ENCODE measurements around the gene TRIAP1.
"Not testable (repeated sequence)": the region's sequence is repeated elsewhere in the genome, so short reads cannot be mapped to it uniquely, and the experiment has no call there.

Gene TRIAP1
- total RNA-seq: 20.9 to 21.7 reads per million in 2 donors

DNA sequence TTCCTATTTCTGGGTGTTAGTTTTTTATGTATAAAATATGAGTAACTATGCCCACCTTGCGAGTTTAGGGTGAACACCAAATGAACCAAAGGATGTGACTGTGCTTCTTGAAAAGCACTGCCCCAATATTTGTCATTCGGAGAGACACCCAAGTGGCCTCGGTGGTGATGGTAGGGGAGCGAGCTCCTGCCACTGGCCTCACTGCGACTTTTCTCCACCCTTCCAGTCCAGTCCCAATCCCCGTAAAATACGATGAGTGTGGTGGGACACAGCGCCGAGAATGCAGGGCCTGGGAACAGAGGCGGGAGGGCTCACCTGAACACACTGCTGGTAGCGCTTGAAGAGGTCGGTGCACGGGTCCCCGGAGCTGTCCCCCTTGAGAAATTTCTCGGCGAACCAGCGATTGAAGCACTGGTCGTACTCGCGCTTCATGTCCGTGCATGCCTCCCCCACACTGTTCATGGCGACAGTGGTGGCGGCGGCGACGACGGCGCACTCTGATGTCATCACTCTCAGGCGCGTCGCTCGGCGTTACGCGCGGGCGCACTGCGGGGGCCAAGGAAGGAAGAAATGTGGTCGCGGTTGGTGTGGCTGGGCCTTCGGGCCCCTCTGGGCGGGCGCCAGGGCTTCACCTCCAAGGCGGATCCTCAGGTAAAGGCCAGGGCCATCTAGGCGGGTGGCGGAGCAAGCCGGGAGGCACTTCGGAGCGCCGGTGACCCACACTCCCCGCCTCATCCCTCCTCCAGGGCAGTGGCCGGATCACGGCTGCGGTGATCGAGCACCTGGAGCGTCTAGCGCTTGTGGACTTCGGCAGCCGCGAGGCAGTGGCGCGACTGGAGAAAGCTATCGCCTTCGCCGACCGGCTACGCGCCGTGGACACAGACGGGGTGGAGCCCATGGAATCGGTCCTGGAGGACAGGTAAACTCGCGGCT is at the start of gene TRIAP1, which contains the start of gene GATC:
TSS of gene TRIAP1 (minus strand) at position 474 of the 933 bp plus-strand sequence. CDS start at position 462, 12 bp downstream.
TSS of gene GATC (plus strand) at position 534 of the 933 bp plus-strand sequence. CDS start at position 571, 37 bp downstream.
- peak; percentile 76 for DNase-seq

DNA sequence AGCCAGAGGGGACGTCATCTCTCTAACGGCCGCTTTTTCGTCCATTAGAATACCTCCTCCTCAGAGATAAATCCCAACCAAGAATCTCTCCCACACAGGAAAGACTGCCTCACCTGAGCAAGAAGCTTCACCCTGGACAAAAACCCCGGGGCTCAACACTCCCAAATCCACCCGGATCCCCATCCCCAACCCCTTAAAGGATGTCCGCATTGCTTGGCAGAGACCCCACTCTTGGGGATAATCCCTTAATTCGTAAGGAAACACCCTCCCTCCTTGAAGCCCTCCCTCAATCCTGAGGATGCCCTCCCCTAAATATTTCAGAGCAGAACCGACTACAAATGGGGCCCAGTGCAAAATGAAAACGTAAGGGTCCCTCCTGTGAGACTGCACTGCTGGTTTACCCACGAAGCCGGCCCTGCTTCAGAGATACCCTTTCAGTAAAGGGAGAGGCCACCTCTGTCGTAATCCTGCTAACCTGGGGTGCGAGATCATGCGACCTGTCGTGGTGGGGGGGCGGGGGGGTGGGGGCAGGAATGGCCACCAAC is 49.1 kb upstream of the TRIAP1 start:
- DNase-seq: no peak

DNA sequence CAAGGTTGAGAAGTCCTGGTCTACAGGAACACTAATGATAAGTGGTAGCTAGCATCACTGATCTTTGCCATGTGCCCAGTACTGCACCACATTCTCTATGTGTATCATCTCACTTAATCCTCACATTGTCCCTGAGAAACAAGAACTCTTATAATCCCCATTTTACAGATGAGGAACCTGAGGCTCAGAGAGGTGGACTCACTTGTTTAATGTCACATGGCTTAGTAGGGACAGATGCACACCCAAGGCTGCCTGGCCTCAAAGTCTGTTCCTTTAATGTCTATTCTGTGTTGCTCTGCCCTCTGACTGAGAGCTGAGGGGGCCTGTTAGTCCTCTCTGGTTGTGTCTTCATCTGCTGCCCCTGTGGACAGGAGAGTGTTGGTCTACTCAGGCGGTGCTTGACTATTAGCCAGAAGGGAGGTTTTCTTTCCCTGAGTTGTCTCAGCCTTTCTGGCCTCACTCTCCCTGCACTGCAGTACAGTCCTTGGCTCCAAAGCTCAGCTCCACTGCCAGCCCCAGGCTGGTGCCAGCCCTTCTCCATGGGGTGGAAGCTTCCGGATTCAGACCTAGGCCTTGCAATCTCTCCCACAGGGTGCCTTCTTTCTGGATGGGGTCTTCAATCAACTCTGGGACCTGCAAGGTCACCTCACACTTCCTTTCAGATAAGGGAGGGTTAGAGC is 44.8 kb upstream of the TRIAP1 start:
- no peak for DNase-seq

DNA sequence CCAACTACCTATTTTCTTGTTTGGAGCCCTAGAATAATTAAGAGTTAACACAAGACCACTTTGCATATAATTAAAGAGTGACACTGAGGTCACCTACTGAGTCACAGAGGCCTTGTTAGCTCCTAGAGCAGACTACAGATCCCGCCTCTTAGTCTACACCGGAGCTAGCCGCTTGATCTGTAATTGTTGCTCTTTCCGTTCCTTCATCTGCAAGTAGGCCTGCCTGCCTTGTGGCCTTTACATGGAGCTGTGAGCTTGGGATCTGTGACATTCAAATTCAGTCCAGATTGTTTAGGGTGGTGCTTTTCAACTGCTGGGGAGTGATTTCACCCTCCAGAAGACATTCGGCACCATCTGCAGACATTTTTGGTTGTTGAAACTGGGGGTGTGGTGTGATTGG is 44.1 kb upstream of the TRIAP1 start:
- no peak for DNase-seq

DNA sequence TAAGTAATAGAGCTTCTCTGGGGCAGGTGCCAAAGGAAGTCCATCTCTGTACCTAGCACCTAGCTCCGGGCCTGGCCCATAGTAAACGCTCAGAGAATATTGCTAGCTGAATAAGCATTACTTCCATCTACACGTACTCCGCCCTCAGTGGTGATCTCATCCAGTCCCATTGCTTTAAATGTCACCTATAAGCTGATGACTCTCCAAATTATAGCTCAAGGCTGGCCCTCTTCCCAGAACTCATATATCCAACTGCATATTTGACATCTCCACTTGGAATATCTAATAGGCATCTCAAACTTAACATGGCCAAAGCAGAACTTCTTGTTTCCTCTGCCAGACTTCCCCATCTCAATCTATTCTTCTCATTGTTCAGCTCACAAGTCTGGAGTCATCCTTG is 42.8 kb upstream of the TRIAP1 start:
- no peak for DNase-seq

DNA sequence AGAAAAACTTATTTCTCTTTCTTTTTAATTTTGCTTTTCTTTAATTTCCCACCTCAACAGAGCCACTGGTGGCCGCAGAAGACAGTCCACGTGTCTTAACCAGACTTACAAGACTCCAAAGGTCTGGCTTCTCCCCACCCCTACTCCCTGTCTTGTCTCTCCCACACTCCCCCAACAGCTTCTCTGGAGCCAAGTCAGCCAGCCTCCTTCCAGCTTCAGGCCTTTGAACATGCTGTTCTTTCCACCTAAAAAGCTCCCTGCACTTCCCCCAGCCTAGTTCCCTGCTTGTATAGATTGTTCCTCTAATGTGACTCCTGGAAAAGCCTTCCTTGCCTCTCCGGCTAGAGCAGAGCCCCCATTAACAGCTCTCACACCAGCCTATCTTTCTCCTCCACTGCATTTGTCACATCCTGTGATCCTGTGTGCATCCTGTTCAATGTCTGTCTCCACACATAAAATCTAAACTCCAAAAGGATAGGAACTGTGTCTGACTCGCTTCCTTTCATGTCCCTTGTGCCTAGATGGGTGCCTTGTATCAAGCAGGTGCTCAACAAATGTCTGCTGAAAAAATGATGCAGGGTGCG is 42.0 kb upstream of the TRIAP1 start:
- DNase-seq: no peak

DNA sequence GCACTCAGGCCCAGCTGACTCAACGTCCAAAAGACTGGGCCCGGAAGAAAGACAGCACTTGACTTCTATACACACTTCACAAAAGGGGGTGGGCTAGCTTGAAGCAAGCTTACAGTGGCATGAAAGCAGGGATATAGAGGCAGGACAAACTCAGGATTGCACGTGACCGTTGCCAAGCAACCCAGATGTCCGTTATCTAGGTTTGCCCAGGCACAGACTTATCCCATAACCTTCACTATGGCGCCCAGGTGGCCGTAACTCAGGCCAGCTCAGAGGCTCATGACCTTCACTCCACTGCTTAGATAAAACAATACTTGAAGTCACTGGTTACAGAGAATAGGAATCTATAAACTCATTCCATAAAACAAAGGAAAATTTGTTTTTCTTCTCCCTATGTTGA is 41.4 kb upstream of the TRIAP1 start:
- not testable (repeated sequence) for DNase-seq

DNA sequence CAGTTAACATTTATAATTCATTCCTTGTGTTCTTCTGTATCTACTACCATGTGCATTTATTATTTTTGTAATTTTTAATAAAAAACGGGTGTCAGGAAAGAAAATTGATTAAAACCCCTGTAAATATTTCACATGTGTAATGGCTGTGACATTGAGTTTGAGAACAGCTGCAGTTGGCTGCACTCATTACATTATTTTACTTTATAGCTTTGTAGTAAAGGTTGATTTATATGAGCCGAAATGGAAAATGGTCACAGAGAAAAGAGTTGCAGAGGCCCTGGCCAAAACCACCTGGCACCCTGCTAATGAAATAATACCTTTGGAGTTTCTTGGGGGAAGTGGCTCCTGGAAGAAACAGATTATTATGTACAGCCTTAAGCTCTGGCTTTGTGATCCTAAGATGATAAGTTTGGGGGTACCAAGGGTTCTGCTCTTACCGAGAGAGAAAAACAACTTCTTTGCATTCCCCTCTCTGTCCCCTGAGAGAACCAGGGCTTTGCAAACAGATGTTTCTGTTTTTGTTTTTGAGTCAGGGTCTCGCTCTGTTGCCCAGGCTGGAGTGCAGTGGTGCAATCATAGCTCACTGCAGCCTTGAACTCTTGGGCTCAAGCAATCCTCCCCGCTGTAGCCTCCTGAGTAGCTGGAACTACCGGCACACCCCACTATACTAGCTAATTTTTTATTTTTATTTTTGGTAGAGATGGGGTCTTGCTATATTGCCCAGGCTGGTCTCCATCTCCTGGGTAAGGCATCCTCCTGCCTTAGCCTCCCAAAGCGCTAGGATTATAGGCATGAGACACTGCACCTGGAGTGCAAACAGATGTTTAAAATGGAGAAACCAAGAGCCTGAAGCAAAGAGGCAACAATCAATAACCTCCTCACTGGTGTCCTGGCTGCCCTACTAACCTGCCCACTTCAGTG is 40.0 kb upstream of the TRIAP1 start:
- no peak for DNase-seq

DNA sequence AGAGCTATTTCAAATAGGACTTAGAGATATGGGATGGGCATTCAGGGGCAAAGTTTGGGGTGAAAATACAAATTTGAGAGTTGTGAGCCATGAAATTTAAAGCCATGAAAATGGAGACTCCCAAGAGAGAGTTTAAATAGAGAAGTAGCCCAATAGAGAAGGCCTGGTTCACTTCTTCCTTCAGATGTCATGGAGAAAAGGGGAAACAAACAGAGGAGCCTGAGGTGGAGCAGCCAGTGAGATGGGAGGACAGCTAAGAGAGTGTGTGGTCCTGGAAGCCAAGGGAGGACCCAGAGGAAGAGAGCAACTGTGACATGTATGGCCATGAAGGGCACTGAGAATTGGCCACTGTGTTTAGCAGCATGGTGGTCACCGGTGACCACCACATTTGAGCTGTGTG is 37.4 kb upstream of the TRIAP1 start:
- DNase-seq: no peak

DNA sequence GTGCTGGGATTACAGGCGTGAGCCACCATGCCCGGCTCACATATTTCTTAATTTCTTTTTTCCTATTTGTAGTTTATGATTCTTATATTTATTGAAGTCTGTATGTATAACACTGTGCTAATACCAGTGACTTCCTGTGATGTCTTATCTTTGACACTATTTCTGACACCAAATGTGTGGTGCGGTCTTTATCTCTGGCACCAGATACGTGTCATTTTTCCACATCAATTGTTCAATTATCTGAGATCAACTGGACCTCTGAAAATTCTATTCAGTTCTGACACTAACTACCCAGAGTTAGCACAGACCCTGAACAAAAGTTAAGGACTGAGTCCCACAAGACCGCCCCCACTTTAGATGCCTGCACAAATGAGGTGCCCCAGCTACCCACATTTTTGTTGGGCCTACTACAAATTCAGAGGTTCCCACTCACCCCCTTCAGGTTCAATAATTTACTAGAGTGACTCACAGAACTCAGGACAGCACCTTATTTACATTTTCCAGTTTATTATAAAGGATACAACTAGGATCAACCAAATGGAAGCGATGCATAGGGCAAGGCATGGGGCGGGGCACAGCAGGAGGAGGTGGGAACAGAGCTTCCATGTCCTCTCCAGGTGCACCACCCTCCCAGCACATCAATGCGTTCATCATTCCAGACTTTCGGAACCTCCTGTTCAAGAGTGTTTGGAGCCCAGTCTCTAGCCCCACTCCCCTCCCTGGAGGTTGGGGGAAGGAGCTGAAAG is 35.0 kb upstream of the TRIAP1 start:
- DNase-seq: no peak

DNA sequence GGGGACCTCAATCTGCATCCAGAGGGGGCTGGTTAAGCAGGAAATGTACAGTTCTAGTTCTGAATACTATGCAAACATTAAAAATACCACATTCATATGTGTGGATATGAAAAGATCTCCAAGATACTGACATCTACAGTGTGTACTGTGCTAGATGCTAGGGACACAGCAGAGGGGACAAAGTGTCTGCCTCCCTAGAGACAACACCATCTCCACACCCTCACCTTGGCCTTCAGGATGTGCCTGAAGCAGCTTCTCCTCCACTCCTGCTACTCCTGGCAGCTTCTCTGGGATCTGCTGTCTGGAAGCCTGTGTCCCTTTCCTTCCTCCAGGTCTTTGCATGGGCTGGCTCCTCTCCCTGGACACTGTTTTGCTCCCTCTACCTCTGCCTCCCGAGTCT is 34.0 kb upstream of the TRIAP1 start:
- no peak for DNase-seq

DNA sequence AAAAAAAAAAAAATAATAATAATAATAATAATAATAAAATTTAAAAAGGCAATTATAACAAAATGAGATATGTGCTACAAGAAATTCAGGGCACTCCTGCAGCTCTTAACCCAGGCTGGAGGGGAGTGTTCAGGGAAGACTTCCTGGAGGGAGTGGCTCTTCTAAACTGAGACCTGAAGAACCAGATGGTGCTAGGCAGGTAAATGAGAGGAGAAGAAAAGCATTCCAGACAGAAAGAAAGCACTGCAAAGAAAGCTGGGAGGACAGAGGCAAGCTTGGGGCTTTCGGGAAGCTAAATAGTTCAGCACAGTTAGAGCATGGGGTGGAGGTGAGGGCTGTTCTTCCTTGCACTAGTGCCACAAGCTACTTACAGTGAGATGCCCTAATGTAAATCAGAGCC is 33.3 kb upstream of the TRIAP1 start:
- DNase-seq: no peak

DNA sequence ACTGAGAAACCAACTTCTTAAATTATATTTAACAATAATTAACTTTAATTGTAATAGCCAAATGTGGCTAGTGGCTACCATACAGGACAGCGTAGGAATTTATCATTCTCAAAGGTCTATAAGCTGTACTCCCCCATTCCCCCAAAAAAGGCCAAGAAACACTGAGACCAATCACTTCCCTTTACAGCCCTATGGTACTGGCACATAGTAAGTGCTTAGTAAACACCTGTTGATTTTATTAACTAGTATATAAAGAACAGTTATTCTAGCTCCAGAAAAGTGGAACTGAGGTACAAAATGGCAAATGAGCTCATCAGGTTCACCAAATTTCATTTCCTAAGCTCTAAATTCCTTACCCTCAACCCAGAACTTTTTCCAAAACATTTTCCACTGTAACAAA is 29.5 kb upstream of the TRIAP1 start:
- DNase-seq: no peak

DNA sequence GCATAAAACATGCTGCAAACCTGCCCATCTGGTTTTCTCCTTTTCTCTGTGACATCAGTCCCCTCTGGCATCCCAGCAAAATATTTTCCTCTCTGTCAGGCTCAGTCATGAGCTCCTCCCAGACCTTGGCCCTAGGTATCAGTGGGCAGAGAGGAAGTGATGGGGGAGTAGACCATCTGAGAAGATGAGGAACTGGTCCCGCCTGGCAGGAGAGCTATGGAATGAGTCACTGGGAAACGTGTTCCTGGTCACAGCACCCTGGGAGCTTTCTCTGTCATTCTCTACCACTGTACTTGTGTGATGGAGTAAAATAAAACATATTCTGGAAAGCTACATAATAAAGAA is 28.4 kb upstream of the TRIAP1 start:
- DNase-seq: no peak

DNA sequence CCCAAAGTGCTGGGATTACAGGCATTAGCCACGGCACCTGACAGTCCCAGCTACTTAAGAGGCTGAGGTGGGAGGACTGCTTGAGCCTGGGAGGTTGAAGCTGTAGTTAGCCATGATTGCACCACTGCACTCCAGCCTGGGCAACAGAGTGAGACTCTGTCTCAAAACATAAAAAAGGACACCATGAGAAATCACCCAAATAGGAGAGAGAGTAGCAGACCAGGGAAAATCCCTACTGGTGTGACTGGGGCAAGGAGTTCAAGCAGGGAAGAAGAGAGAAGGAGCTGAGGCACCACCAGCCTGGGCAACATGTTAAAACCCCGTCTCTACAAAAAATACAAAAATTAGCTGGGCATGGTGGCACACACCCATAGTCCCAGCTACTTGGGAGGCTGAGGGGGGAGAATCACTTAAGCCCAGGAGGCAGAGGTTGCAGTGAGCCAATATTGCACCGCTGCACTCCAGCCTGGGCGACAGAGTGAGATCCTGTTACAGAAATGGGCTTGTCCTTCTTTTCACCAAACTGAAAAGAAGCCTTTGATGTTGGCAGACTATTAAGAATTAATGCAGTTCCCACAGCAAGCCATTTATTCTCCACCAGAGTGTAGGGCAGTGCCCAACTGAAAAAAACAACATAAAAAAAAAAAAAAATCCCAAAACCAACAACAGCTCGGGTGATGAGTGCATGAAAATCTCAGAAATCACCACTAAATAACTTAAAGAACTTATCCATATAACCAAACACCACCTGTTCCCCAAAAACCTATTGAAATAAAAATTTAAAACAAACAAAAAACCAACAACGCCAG is 27.8 kb upstream of the TRIAP1 start:
- no peak for DNase-seq

DNA sequence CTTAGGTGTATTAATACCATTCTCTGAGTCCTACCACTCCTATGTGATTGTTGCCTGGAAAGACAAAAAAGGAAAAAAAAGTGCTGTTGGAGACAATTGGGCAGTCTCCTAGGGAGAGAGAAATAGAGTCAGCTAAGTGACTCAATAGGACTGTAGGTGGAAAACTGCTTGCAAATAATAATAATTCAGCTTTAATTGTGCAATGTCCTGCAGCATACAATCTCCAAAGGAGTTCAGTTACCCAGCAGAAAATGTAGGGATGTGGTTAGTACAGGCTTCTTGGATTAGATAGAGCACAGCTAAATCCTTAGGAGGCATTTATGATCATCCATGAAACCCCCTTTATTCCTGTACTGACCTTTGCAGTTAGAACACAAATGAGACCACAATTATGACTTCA is 26.3 kb upstream of the TRIAP1 start:
- DNase-seq: no peak

DNA sequence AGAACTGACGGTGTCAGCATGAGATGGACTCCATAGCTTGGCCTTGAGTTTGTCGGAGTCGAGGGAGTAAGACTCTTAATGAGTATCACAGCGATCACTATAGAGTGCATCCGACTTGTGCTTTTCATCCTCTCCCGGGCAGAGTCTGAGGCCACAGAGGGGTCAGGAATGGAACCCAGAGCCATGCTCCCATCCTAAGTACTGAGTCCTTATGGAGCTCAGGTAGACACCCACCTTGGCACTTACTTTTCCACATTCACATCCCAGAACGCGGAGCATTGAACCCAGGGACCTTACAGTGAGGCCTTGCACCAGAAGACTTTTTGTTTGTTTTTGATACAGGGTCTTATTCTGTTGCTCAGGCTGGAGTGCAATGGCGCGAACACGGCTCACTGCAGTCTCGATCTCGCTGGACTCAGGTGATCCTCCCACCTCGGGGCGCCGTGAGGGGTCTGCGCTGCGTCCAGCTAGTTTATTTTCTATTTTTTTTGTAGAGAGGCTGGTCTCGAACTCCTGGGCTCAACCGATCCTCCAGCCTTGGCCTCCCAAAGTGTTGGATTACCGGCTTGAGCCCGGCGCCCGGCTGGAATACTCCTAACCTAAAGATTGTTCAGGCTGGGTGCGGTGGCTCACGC is 24.1 kb upstream of the TRIAP1 start:
- DNase-seq: no peak

DNA sequence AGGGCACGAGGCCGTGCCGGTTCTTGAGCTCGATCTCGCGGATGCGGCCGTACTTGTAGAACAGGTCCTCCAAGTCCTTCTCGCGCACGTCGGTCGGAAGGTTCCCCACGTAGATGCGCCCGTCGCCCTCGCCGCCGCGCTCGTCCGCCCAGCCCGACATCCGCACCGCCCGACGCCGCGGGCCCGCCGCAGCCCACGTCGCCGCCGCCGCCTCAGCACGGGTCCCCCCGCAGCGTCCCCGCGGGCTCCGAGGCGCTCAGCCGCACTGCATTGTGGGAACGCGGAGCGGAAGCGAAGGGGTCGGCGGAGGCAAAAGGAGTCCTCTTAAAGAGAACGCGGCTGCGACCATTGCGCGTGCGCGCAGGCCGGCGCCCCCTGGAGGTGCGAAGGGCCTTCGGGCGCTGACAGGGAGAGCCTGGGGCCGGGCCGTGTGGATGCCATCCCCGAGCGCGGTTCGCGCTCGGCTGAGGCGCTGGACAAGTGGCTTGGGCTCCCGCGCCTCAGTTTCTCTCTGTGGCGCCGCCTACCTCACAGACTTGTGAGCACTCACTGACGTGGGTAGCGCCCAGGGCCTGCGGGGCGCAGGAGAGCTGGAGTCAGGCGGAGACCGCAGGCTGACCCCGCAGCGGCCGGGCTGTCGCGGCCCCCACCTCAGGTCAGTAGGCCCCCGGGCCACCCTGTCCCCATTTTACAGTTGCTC is 23.4 kb upstream of the TRIAP1 start, which contains the start of gene SRSF9:
TSS of gene SRSF9 (minus strand) at position 299 of the 700 bp plus-strand sequence. CDS start at position 160, 139 bp downstream.
- DNase-seq: peak; percentile 98

DNA sequence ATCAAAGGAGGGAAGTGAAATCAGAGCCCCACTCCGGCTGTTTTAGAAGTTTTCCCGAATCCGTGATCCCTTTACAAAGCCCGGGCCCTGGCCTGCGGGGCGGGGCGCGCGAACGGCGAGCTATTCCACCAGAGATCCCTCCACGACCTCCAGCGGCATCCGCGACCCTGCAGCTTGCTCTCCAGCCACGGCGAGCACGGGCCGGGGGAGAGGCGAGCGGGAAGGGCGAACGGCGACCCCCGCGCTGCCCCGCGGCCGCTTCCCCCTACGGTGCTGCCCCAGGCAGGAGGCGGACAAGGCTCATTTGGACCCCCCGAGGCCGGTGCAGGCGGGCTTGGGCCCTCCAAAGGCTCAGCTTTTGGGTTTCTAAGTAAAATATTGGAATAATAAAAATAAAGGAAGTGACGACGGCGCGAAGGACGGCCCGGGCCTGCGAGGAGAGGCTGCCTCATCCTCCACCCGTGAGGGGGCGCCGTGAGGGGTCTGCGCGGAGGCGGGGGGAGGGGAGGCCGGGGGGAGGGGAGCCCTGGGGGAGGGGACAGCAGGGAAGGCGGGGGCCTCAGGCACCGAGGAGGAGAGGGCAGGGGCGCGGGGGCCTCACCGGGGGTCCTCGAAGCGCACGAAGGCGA is 22.8 kb upstream of the TRIAP1 start:
- peak; percentile 30 for DNase-seq
